Neural cell (in vitro differentiated cells): ENCODE results near the gene NAALAD2. TPM values are rescaled to one million over a fixed set of nuclear protein-coding genes. Genes with fewer than 3 reads are reported as not detected.

Experiments
- H2AFZ ChIP-seq: fragments of 200-600, 300-800 bp; sonication (generic), shearing (Covaris generic); 2 replicates; pipeline ENCODE4 v1.6.0; 2014; ENCODE audit warnings: low read depth, mild to moderate bottlenecking, antibody characterized with exemption, low read length, moderate library complexity
- H3F3A ChIP-seq: fragments of 200-600 bp; shearing (Covaris generic); 2 replicates; pipeline ENCODE4 v1.6.1; 2016; ENCODE audit warnings: mild to moderate bottlenecking, moderate library complexity, mixed read lengths, antibody characterized with exemption, low read length; ENCODE audit not compliant: insufficient read depth, poor library complexity, severe bottlenecking
- H3K27ac ChIP-seq: fragments of 200-600, 300-800 bp; sonication (generic), shearing (Covaris generic); 2 replicates; pipeline ENCODE4 v1.5.1; 2014; ENCODE audit warnings: mild to moderate bottlenecking, low read length, moderate library complexity
- H3K27me3 ChIP-seq: fragments of 300-800, 200-600 bp; sonication (generic), shearing (Covaris generic); 2 replicates; pipeline ENCODE4 v1.6.0; 2014; ENCODE audit warnings: mild to moderate bottlenecking, low read depth, low read length, moderate library complexity; ENCODE audit not compliant: insufficient read depth
- H3K36me3 ChIP-seq: fragments of 300-800, 200-600 bp; sonication (generic), shearing (Covaris generic); 2 replicates; pipeline ENCODE4 v1.5.1; 2014; ENCODE audit warnings: mild to moderate bottlenecking, antibody characterized with exemption, low read length, moderate library complexity; ENCODE audit not compliant: insufficient read depth
- H3K4me2 ChIP-seq: fragments of 300-800, 200-600 bp; sonication (generic), shearing (Covaris generic); 2 replicates; pipeline ENCODE4 v1.6.0; 2014; ENCODE audit warnings: mild to moderate bottlenecking, low read length
- H3K4me3 ChIP-seq: fragments of 300-800, 200-600 bp; sonication (generic), shearing (Covaris generic); 2 replicates; pipeline ENCODE4 v1.5.1; 2014; ENCODE audit warnings: mild to moderate bottlenecking, low read length, moderate library complexity
- H3K79me2 ChIP-seq: fragments of 200-600 bp; shearing (Covaris generic); replicated peaks from 2 replicates; pipeline ENCODE4 v1.6.0; 2014; ENCODE audit warnings: mild to moderate bottlenecking, low read length, moderate library complexity; ENCODE audit not compliant: insufficient read depth
- H3K9ac ChIP-seq: fragments of 300-800, 200-600 bp; sonication (generic), shearing (Covaris generic); 2 replicates; pipeline ENCODE4 v1.6.1; 2016; ENCODE audit warnings: mild to moderate bottlenecking, low read length, mixed read lengths
- H3K9me2 ChIP-seq: fragments of 200-600 bp; shearing (Covaris generic); 2 replicates; pipeline ENCODE4 v1.6.1; 2016; ENCODE audit warnings: mild to moderate bottlenecking, low read length, mixed read lengths; ENCODE audit not compliant: insufficient read depth
- H3K9me3 ChIP-seq: fragments of 200-600, 300-800 bp; sonication (generic), shearing (Covaris generic); 2 replicates; pipeline ENCODE4 v1.6.1; 2016; ENCODE audit warnings: mild to moderate bottlenecking, mixed run types, low read length, moderate library complexity, mixed read lengths
- H4K20me1 ChIP-seq: fragments of 200-600 bp; shearing (Covaris generic); 2 replicates; pipeline ENCODE4 v1.6.1; 2016; ENCODE audit warnings: mild to moderate bottlenecking, mixed run types; ENCODE audit not compliant: insufficient read depth
- EP300 ChIP-seq: fragments of 450-650 bp; conservative IDR thresholded peaks from 2 replicates; pipeline ENCODE4 v1.6.1; 2014; ENCODE audit warnings: antibody characterized with exemption, mild to moderate bottlenecking, moderate library complexity; ENCODE audit not compliant: poor library complexity, severe bottlenecking
- EZH2 ChIP-seq: fragments of 200-600, 300-800 bp; shearing (Covaris generic), sonication (generic); IDR thresholded peaks from 2 replicates; pipeline ENCODE4 v1.6.1; 2014; ENCODE audit warnings: antibody characterized with exemption, low read length, borderline replicate concordance, mild to moderate bottlenecking; ENCODE audit not compliant: insufficient read depth, poor library complexity, severe bottlenecking
- MXI1 ChIP-seq: fragments of 450-650 bp; conservative IDR thresholded peaks from 2 replicates; pipeline ENCODE4 v1.6.1; 2014; ENCODE audit warnings: antibody characterized with exemption, mild to moderate bottlenecking; ENCODE audit not compliant: poor library complexity, severe bottlenecking
- POLR2AphosphoS5 ChIP-seq: IDR thresholded peaks from 2 replicates; pipeline ENCODE4 v1.6.1; 2012
- RAD21 ChIP-seq: fragments of 450-650 bp; conservative IDR thresholded peaks from 2 replicates; pipeline ENCODE4 v1.6.1; 2014; ENCODE audit warnings: antibody characterized with exemption, mild to moderate bottlenecking, moderate library complexity
- SMC3 ChIP-seq: fragments of 450-650 bp; conservative IDR thresholded peaks from 2 replicates; pipeline ENCODE4 v1.6.1; 2014; ENCODE audit warnings: antibody characterized with exemption, mild to moderate bottlenecking, moderate library complexity; ENCODE audit not compliant: poor library complexity
- TAF1 ChIP-seq: IDR thresholded peaks from 2 replicates; pipeline ENCODE4 v1.6.1; 2012; ENCODE audit warnings: low read depth
- polyA plus RNA-seq: library from polyadenylated mRNA; depleted of rRNA; stranded (reverse); fragments of >200 nt; gene quantifications from 2 replicates; pipeline ENCODE4 v1.2.3, GENCODE V29; 2014
- TF ChIP-seq, protein P1 (sequence below): IDR thresholded peaks from 2 replicates; pipeline ENCODE4 v1.6.1; 2012; ENCODE audit warnings: borderline replicate concordance
- TF ChIP-seq, protein P2 (sequence below): fragments of 450-650 bp; IDR thresholded peaks from 2 replicates; pipeline ENCODE4 v1.5.1; 2014; ENCODE audit warnings: antibody characterized with exemption, mild to moderate bottlenecking, moderate library complexity; ENCODE audit not compliant: poor library complexity, severe bottlenecking

Gene NAALAD2
- polyA plus RNA-seq, 1 donor from 2014 or later, result 19.4 TPM

DNA sequence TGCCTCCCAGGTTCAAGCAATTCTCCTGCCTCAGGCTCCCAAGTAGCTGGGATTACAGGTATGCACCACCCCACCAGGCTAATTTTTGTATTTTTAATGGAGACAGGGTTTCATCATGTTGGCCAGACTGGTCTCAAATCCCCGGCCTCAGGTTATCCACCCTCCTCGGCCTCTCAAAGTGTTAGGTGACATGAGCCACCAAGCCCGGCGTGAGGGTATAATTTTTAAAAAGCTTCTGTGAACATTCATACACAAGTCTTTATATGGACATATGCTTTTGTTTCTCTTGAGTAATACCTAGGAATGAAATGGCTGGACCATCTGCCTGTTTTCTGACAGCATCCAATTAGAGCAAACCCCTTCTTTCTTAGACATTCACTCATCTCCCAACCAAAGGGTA is 14.3 kb upstream of the NAALAD2 start:
- Histone ChIP-seq H3K9me3 (no peaks in the 10 kb centered on the region), H3K79me2 (no peaks in the 10 kb centered on the region), H3K27ac (no peak overlapping the region), H3K36me3 (no peaks in the 10 kb centered on the region), H3K4me3 (no peak overlapping the region), H3K9me2 (no peaks in the 10 kb centered on the region), H3K9ac (no peak overlapping the region), H2AFZ (no peak overlapping the region), H3F3A (no peaks in the 10 kb centered on the region), H3K27me3 (no peaks in the 10 kb centered on the region), H4K20me1 (no peaks in the 10 kb centered on the region), H3K4me2 (no peak overlapping the region)
- TF ChIP-seq SMC3 (no peak), MXI1 (no peak), RAD21 (no peak), POLR2AphosphoS5 (no peak), EZH2 (no peak), TAF1 (no peak), EP300 (no peak)
- TF ChIP-seq, protein P1, sequence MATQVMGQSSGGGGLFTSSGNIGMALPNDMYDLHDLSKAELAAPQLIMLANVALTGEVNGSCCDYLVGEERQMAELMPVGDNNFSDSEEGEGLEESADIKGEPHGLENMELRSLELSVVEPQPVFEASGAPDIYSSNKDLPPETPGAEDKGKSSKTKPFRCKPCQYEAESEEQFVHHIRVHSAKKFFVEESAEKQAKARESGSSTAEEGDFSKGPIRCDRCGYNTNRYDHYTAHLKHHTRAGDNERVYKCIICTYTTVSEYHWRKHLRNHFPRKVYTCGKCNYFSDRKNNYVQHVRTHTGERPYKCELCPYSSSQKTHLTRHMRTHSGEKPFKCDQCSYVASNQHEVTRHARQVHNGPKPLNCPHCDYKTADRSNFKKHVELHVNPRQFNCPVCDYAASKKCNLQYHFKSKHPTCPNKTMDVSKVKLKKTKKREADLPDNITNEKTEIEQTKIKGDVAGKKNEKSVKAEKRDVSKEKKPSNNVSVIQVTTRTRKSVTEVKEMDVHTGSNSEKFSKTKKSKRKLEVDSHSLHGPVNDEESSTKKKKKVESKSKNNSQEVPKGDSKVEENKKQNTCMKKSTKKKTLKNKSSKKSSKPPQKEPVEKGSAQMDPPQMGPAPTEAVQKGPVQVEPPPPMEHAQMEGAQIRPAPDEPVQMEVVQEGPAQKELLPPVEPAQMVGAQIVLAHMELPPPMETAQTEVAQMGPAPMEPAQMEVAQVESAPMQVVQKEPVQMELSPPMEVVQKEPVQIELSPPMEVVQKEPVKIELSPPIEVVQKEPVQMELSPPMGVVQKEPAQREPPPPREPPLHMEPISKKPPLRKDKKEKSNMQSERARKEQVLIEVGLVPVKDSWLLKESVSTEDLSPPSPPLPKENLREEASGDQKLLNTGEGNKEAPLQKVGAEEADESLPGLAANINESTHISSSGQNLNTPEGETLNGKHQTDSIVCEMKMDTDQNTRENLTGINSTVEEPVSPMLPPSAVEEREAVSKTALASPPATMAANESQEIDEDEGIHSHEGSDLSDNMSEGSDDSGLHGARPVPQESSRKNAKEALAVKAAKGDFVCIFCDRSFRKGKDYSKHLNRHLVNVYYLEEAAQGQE, result no peak
- TF ChIP-seq, protein P2, sequence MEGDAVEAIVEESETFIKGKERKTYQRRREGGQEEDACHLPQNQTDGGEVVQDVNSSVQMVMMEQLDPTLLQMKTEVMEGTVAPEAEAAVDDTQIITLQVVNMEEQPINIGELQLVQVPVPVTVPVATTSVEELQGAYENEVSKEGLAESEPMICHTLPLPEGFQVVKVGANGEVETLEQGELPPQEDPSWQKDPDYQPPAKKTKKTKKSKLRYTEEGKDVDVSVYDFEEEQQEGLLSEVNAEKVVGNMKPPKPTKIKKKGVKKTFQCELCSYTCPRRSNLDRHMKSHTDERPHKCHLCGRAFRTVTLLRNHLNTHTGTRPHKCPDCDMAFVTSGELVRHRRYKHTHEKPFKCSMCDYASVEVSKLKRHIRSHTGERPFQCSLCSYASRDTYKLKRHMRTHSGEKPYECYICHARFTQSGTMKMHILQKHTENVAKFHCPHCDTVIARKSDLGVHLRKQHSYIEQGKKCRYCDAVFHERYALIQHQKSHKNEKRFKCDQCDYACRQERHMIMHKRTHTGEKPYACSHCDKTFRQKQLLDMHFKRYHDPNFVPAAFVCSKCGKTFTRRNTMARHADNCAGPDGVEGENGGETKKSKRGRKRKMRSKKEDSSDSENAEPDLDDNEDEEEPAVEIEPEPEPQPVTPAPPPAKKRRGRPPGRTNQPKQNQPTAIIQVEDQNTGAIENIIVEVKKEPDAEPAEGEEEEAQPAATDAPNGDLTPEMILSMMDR, result no peak

DNA sequence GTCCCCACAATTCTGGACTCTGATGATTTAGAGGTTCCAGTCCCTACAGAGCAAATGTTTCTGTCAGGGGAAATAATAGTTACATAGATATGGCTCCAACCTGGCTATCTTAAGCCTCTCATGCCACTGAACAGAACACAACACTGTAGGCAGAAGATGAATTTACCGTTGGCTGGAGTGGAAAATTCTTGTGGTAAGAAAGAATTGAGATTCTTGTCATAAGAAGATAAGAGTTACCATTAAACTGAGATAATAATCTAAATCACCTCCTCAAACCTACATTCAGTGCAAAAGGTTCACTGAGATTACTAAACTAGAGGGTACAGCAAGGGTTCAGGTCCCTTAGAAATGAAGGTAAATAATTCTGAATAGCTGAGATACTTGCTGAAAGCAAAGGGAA is 10.1 kb upstream of the NAALAD2 start:
- Histone ChIP-seq H3K9ac (no peak overlapping the region), H3K9me3 (no peaks in the 10 kb centered on the region), H3K9me2 (no peaks in the 10 kb centered on the region), H3K79me2 (no peaks in the 10 kb centered on the region), H3K27me3 (no peaks in the 10 kb centered on the region), H3F3A (no peaks in the 10 kb centered on the region), H3K27ac (no peak overlapping the region), H3K4me3 (no peak overlapping the region), H3K4me2 (no peak overlapping the region), H4K20me1 (no peaks in the 10 kb centered on the region), H3K36me3 (no peaks in the 10 kb centered on the region), H2AFZ (no peak overlapping the region)
- TF ChIP-seq, protein P2, result no peak
- TF ChIP-seq SMC3, result no peak
- TF ChIP-seq EZH2, result no peak
